Lung microvascular endothelial cell (primary cell): ENCODE data around the gene TTLL11. TPM values are rescaled to one million over a fixed set of nuclear protein-coding genes. Genes with fewer than 3 reads are reported as not detected.

Source experiments
- DNase-seq, 2 donors: peaks; one replicate each; pipeline versions ENCODE4 v3.0.0 to v3.0.0-alpha.2; 2010; ENCODE audit warnings: low read depth in 2 of 2
- total RNA-seq: library from RNA; depleted of rRNA; stranded (reverse); fragments of >200 nt; gene quantifications from 2 replicates; pipeline ENCODE4 v1.2.1, GENCODE V29; 2014

The TTLL11 gene
- total RNA-seq, 1 donor from 2014 or later = 3.0 TPM

GRCh38 chr9:121979736-121980135, 113.4 kb downstream of the TTLL11 start:
- DNase-seq = no peak

- DNase-seq = peak in 1 of 2 donors; percentile 48
These were observed 116.4 kb downstream of the TTLL11 start for GRCh38 chr9:121976751-121977150.

GRCh38 chr9:121975801-121976277, 117.3 kb downstream of the TTLL11 start:
- DNase-seq = no peak

GRCh38 chr9:121974421-121974820, 118.7 kb downstream of the TTLL11 start:
- no peak for DNase-seq

- DNase-seq = peak in 1 of 2 donors; percentile 89
These were observed 120.6 kb downstream of the TTLL11 start for GRCh38 chr9:121972501-121972981.

GRCh38 chr9:121968056-121968455, 125.1 kb downstream of the TTLL11 start:
- no peak for DNase-seq

GRCh38 chr9:121966706-121967105, 126.4 kb downstream of the TTLL11 start:
- no peak for DNase-seq

GRCh38 chr9:121963528-121963995, 129.5 kb downstream of the TTLL11 start:
- DNase-seq = peak in 1 of 2 donors; percentile 64

GRCh38 chr9:121962421-121962820, 130.7 kb downstream of the TTLL11 start:
- no peak for DNase-seq

GRCh38 chr9:121960665-121961064, 132.4 kb downstream of the TTLL11 start:
- DNase-seq = no peak

GRCh38 chr9:121958530-121958929, 134.6 kb downstream of the TTLL11 start:
- DNase-seq = peak; percentile 36 to 38

- DNase-seq = no peak
These were observed 136.3 kb downstream of the TTLL11 start for GRCh38 chr9:121956808-121957207.

GRCh38 chr9:121955649-121956048, 137.5 kb downstream of the TTLL11 start:
- DNase-seq = no peak

- no peak for DNase-seq
These were observed 138.5 kb downstream of the TTLL11 start for GRCh38 chr9:121954477-121955140.

- DNase-seq = peak in 1 of 2 donors; percentile 37
These were observed 140.5 kb downstream of the TTLL11 start for GRCh38 chr9:121952611-121953010.

GRCh38 chr9:121950866-121951265, 142.2 kb downstream of the TTLL11 start:
- DNase-seq = no peak

- no peak for DNase-seq
These were observed 142.7 kb downstream of the TTLL11 start for GRCh38 chr9:121950441-121950840.

GRCh38 chr9:121949766-121950165, 143.3 kb downstream of the TTLL11 start:
- DNase-seq = no peak

GRCh38 chr9:121949364-121949763, 143.7 kb downstream of the TTLL11 start:
- DNase-seq = no peak

- DNase-seq = no peak
These were observed 145.3 kb downstream of the TTLL11 start for GRCh38 chr9:121947775-121948174.

GRCh38 chr9:121946465-121946864, 146.6 kb downstream of the TTLL11 start:
- no peak for DNase-seq

- DNase-seq = peak in 1 of 2 donors; percentile 14
These were observed 147.3 kb downstream of the TTLL11 start for GRCh38 chr9:121945849-121946248.

GRCh38 chr9:121945281-121945680, 147.8 kb downstream of the TTLL11 start:
- no peak for DNase-seq
